LNCaP clone FGC (cell line): Measurements from ENCODE around the gene ENPP1.

Experiments
- DNase-seq: peaks from one replicate; pipeline ENCODE4 v3.0.0-alpha.2; 2011; ENCODE audit warnings: low read depth
- H3K4me3 ChIP-seq: 2 replicates; pipeline ENCODE4 v1.5.1; 2011; ENCODE audit warnings: mild to moderate bottlenecking, low read depth, low read length, control low read depth
- CTCF ChIP-seq: IDR thresholded peaks from 2 replicates; pipeline ENCODE4 v1.5.1; 2012; ENCODE audit warnings: mild to moderate bottlenecking; ENCODE audit not compliant: control insufficient read depth, insufficient read depth; ENCODE audit errors: extremely low read depth

ENPP1 gene

GRCh38 chr6:131883016-131883415, 75.2 kb downstream of the ENPP1 start:
- no peak for TF ChIP-seq CTCF
- DNase-seq: no peak
- no peak overlapping the region for H3K4me3 ChIP-seq

GRCh38 chr6:131885237-131885636, 77.4 kb downstream of the ENPP1 start:
- TF ChIP-seq CTCF: no peak
- H3K4me3 ChIP-seq: no peak overlapping the region
- no peak for DNase-seq

GRCh38 chr6:131886517-131886916, 78.7 kb downstream of the ENPP1 start:
- no peak for TF ChIP-seq CTCF
- no peak overlapping the region for H3K4me3 ChIP-seq
- no peak for DNase-seq

GRCh38 chr6:131890091-131890490, 82.3 kb downstream of the ENPP1 start:
- no peak for TF ChIP-seq CTCF
- no peak for DNase-seq
- no peak overlapping the region for H3K4me3 ChIP-seq

- no peak overlapping the region for H3K4me3 ChIP-seq
- no peak for DNase-seq
- TF ChIP-seq CTCF: no peak
Observed at GRCh38 chr6:131893198-131893597, 85.4 kb downstream of the ENPP1 start.

- TF ChIP-seq CTCF: no peak
- no peak overlapping the region for H3K4me3 ChIP-seq
- DNase-seq: no peak
Observed at GRCh38 chr6:131894493-131895424, 86.9 kb downstream of the ENPP1 start.

- TF ChIP-seq CTCF: no peak
- DNase-seq: no peak
- H3K4me3 ChIP-seq: no peak overlapping the region
Observed at GRCh38 chr6:131897050-131897435, 89.2 kb downstream of the ENPP1 start.
